G401.6 (cell line): ENCODE measurements around the gene DSCAM.

Experiments used
- FAIRE-seq: peaks from 2 replicates; lab custom pipeline; 2012; peaks lifted over from hg19 to GRCh38; lab: Jason Lieb, UNC

Gene DSCAM

DNA sequence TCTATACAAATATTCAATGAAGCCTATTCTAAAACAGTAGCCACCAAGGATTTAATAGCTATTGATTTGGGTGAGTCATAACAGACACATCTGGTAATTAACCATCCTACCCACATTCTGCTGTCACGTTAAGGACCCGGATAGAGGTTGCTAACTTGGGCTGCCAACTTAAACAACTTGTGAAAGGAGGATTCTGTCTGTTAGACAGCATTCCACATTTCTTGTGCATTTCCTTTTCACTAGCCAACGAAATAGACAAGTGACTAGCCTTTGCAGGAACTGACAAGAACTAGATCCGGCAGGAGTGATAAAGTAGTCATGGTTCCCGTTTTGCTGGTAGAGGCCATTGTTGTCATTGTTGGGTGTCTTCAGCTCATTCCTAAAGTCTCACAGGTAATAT, 9.5 kb downstream of the DSCAM start:
- FAIRE-seq: no peak

DNA sequence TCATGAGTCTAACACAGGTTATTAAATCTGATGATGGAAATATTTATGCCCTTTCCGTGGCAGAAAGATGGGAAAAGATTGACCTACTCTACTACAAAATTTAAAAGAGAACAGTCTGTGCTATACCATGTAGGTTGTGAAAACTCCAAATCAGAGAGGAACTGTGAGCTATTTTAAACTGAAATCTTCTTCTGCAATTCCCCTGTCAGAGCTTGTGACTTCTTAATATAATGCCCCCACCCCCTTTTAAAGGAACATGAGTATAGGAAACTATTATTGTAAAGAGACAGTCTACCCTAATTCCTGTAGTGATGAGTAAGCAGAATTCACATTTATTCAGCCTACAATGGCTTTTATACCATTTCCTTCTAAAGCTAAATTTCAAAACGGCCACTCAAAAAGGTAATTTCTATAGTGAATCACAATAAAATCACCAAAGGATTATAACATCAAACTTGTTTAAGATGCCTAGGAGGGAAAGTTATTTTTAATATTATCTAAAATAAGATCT, 11.7 kb downstream of the DSCAM start:
- FAIRE-seq: no peak

DNA sequence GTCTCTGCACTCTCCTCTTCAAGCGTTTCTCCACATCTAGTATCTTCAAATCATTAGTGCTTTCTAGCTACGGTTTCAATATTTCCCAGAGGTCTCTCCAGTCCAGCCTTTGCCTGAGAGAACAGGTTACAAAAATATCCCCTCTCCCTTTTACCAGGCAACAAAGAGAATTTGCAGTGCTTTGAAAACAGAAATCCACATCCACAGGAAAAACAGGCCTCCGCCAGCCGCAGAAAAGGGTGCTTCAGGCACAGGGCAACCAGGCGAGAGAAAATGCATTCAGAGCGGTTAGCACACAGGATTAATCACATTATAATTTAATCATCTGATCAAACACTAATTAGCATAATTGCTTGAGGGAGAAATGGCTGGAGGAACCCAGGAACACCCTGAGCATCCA, 13.8 kb downstream of the DSCAM start:
- no peak for FAIRE-seq

DNA sequence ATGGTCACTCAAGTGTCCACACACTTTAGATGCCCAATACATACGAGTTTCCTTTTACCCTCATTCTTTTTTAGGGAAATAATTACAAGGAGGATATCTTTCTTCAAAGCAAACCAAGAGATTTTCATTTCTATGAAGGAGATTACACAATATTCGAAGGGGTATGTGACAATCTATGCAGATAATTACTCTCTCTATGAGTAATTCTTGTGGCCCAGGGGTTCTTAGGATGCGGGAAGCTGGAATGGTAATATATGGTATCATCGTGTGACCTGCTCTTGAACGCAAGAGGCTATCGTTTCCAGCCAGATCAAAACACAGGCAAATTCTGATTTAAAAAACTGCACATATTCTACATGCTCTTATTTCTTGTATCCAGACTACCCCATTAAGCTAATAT, 14.6 kb downstream of the DSCAM start:
- no peak for FAIRE-seq

DNA sequence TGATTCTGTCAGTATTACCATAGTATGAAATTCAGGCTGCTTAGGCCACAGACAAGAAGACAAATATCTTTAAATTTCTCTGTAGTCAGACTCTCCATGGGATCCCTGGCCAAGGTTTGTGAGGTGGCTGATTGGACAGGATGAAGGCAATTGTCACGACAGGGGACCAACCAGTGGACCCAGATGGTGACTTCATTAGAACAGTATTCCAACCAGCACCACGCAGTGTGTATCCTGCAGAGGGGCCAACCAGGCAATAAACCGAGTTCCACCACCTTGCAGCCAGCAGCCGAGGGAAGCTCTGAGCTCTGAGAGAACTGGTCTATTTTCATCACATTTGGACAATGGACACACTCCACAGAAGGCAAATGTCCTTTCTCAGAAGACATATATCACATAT, 16.1 kb downstream of the DSCAM start:
- no peak for FAIRE-seq

DNA sequence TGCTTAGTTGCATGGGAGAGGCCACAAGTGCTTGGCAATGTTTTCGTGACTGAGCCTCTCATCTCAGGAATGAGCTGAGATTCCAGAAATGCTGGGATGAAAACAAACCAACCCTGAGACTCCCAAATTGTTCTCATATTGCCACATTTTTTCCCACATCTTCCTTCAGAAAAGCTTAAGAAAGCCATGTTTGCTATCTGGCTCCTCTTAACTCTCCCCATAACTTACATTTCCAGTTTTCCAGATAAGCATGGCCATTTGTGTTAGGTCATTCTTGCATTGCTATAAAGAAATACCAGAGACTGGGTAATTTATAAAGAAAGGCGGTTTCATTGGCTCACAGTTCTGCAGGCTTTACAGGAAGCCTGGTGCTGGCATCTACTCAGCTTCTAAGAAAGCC, 17.2 kb downstream of the DSCAM start:
- no peak for FAIRE-seq

DNA sequence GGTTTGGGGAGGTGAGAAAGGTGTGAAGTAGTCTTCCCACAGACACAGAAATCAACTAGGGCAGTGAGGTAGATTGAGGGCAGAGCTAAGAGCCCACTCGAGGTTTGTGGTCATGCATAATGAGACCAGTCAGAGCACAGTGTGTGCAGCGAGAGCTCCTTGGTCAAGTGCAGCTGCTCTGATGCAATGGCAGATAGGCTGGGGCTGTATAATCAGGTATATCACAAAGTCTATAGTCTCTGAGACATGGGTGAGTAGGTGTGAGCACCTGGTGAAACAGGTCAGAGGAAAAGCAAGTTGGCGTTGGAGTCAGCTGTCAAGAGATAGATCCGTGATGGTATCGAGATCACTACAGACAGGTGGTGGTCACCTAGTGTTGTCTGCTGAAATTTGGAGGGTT, 17.6 kb downstream of the DSCAM start:
- no peak for FAIRE-seq

DNA sequence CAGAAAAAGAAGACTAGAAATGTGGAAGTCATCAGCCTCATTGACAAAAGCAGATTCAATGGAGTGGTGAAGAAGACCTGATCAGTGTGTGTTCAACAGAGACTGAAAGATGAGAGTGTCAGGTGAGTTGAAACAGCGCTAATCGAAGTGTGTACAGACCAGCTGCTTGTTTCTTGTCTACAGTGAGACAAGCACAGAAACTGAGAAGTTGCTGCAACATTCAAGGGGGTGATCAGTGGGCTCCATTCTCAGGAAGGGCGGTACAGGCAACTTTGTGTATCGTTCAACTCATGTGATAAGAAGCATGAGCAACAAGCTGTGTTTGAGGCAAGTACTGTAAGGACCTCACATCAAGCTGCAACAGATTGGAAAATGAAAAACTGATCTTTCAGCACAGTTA, 19.4 kb downstream of the DSCAM start:
- FAIRE-seq: no peak

DNA sequence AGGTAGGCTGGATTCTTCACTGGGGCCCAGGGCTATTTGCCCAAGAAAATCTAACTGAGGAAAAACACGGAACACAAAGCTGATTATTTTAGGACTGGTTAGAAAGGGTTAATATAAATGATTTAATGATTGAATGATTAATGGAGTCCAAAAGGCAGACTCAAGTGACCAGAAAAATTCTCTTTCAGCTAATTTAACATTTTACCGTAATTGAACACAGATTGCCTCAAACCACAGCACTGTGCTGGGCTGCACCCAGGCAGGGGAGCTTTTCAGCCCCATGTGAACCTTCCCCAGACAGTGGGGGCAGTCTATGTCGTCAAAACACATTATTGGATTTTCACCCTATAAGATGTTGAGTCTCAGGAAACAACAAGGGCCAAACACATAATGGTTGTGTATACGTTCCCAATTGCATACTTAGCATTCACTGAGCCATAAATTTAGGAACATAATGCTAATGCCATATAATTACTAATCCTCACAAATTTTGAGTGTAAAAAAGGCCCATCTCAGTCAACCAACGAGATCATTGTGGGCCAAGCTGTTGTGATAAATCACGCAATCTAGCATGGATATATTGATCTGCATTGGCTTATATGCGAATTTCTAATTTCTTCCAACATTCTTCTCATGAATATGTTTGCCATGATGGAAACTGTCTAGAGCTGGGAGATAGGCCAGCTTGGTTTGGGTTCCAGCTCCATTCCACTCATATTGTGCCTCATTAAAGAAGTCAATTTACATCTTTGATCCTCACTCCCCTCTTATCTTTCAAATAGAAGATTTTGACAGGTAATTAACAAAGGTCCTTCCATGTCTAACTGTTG, 27.7 kb downstream of the DSCAM start:
- no peak for FAIRE-seq

DNA sequence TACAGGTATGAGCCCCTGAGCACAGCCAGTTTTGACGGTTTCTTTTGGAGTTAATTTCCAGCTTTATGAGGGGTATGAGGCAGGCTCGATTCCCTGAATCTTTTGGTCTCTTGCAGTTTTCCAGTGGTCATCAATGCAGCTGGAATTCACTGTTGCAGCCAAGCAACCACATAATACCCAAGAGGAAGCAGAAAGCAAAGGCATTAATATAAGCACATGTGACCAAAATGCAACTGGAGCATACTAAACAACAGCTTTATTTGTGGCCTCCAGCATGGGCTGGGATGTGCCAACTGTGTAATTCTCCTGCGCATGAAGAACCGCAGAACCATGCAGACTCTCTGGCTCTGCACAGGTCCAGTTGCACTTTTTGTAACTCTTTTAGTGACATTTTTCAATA, 33.0 kb downstream of the DSCAM start:
- FAIRE-seq: no peak

DNA sequence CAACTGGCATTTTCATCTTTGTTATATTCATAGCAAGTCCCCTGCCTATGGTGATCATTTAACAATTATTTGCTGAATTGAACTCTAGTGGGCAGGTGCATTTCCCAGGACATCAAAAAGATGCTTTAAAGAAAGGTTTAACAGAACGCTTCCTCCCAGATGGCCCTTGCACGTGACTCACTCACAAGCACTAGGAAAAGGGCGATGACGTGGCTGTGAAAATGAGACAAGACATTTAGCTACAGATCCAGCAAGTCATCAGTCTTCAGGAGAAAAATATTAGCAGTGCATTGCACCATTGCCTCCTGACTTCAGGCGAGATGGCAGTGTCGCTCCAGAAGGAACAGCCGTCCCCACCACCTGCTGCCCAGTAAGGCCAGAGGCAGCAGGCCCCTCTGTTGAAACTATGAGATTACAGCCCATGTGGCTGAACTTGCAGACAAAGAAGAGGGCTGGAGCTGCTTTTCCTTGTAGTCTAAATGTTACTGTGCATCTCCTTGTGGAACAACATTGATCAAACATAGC, 37.2 kb downstream of the DSCAM start:
- FAIRE-seq: no peak

DNA sequence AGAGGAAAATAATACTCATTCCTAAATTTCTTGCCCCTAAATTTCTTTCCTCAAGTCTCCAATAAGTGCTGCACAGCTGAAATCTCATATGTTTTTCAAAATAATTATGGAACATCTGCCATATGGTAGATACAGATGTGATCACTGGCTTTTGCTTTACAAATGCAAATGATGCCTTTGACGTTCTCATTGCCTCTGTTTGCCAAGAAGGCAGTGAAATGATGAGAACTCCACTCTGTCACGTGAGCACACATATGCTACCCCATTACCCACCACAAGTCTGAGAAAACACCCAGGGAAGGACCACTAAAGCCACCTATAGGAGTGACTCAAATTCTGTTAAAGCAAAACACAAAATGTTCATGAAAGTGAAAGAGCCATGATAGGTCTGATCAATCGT, 43.9 kb downstream of the DSCAM start:
- FAIRE-seq: no peak

DNA sequence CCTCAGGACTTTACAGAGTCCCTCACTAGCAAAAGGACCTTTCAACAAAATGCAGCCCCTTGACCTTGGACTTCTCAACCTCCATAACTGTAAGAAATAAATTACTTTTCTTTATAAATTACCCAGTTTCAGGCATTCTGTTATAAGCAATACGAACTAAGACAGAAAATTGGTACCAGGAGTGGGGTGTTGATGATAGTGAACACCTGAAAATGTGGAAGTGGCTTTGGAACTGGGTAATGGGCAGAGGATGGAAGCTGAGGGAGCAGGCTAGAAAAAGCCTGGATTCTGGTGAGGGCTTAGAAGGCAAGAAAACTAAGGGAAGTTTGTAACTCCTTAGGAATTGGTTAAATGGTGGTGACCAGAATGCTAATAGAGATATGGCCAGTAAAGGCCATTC, 46.8 kb downstream of the DSCAM start:
- FAIRE-seq: no peak

DNA sequence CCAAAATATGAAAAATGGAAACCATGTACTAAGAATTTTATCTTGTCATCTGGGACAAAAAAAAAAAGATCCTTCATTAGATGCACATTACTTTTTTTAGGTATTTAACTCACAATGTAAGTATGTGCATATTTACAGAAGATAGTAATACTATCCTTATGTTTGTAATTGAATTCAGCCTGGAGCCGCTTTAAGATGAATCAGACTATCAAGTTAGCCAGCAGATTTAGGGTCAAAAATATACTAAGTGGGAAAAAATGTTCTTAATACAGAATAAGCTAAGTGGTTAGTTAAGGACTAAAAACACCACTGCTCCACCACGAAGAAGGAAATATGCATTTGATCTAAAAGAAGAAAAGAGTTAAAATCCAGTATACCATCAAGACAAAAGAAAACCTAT, 49.1 kb downstream of the DSCAM start:
- no peak for FAIRE-seq

DNA sequence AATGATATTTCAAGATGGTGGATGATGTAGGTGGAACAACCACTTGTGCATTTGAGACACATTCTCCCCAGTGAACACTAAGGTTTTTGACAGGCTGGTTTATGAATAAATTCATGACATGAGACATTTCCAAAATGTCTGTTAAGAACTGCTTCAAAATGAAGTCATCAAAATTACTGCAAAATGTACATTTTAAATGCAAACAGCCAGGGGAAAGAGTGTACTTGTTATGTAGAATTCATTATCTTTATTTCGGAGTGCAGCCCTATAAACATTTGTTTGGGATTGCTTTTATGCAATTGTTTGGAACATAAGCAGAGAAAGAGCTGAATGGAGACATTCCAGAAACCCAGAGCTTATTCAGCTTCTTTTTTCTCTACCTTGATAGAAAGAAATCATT, 49.5 kb downstream of the DSCAM start:
- FAIRE-seq: no peak

DNA sequence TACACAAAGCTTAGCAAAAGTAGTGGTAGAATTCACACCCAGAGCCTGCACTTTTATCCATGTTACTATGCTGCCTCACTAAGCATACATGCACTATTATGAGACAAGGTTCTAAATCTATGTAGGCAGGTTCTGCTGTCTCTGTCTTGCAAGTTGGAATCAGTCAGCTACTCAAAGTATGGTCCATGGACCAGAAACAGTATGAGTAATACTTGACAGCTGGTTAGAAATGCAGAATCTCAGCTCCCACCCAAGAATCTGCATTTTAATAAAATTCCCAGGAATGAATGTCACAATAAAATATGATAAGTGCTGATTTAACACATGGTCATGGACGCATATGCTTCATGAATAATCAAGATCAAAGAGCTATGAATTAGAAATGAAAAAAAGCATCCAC, 50.5 kb downstream of the DSCAM start:
- FAIRE-seq: no peak

DNA sequence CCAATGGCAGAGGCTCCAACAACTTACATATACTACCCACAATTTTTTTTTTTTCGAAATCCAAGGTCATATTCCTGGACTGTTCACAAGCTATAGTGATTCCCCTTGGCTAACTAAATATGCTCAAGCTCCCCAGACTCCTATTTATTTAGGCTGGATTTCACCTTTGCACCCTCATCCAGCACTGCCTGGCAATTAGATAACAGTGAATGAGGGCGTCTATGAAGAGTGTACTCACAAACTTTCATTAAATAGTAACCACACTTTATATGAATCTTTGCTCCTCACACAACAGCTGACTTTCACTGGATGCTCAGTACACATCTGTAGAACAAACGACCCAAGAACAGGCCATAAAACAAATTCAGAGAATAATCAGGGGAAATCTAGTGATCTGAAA, 51.6 kb downstream of the DSCAM start:
- no peak for FAIRE-seq

DNA sequence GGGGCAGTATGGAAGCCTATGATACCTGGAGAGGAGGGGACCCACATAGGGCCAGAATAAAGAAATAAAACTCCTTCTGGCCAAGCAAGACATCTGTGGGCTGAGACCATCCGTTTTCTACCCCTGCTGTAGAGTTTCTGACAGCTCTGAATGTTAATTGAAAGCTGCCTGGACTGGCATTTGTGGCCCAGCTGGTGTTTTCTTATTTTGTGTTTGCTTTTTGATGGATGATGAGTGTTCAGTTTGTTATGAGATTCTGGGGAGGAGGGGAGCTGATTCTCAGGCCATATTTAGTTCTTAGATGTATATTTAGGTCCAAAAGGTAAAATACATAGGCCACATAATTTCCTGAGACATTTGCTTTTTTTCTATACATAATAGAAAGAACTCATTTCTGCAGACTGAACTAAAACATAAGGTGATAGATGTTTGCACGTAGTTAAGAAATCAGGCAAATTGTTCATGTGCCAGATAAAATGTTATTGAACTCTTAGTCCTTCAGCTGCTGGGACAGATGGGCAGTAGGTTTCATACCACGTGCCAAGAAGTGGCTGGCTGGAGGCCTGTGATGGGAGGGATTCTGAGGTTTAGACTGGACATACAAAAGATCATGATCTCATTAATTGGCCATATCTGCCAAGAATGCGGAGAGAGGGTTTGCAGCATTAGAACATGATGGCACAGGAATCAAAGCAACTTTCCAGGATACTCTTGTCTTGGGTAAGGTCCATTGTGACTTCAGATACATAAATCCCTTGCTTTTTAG, 54.1 kb downstream of the DSCAM start:
- no peak for FAIRE-seq

DNA sequence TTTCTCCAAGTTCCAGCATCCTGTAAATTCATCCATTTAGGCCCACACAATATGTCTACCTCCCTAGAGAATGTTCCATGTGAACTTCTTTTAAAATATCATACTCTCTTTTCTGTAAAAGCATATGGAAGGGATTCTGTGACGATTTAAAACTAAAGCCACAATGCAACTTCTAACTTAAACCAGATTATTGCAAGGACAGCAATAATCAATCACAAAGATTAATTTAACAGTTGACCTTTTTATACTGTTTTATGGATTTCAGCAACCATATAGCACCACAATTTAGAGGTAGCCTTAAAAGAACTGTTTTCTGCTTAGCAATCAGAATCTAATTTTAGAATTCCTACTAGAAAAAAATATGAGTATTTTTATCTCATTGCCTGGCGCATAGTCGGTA, 58.3 kb downstream of the DSCAM start:
- FAIRE-seq: no peak

DNA sequence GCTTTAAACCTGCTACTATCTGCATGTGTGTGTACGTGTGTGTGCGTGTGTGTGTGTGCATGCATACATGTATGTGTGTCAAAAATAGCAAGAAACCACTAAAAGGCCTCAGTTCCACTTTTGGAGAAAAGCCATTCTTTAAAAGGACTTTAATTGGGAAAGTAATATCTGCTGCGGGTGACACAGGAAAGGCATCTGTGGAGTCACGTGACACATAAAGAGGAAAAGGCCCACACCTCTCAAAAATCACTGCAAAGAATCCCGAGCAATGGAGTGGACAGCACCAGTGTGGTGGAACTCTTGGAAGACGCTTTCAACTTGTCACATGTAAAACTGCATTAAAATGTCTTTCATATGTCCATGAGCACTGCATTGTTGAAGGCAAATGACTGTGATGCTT, 63.6 kb downstream of the DSCAM start:
- no peak for FAIRE-seq

DNA sequence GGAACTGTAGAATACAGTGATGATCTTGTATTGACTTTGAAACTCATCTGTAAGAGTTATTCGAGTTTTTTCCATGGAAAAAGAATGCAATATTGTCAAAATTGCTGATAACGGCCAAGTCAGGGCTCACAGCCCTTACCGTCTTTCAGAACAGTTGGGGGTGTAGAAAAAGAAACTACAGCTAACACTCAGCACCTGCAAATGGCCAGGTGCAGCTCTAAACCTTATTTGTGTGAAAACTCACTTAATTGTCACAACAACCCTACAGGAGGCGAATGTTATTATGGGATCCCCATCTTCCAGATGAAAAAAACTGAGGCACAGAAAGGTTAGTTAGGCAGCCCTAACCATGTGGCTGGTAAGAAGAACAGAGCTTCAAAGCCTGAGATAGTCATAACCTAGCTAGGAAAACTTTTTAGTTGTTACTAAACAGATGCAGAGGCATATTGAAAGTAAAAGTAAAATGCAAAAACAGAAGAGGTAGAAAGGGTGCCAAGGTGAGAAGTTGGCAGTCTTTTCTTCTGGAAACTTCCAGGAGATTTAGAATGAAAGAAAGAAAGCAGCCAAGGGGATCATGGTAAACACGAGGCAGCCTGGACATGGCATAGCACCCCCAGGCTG, 76.4 kb downstream of the DSCAM start:
- FAIRE-seq: no peak

DNA sequence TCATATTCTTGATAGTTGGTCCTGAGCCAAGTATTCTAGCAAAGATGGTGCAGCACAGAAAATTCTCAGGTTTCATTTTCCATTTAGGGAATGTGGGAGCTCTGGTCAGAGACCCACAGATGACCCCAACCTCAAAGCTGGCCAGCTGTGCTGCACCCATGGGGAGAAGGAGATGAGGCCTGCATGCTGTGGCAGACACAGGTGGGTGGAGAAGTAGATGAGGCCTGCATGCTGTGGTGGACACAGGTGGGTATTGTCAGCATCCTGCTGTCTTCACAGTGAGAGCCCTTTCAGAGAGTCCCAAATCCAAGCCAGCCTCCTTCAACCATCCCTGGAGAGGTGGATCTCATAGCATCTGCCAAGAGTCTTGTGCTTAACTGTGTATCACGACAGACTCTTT, 77.7 kb downstream of the DSCAM start:
- FAIRE-seq: no peak

DNA sequence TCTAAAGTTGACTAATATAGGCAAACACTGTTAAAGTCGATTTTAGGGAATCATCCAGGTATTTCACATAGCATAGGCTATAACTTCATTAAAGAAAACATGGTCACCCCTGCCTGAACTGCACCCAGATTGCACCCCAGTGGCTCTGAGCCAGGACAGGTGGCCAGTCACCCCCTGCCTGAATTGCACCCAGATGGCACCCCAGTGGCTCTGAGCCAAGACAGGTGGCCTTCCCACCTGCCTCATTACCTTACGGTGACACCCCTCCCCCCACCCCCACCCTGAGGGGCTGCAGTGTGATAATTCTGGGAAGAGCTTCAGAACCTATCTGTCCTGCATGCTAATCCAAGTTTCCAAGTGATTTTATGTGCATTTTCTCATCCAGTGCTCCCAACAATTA, 78.9 kb downstream of the DSCAM start:
- no peak for FAIRE-seq
